Embryonic facial prominence (tissue), 1 donor: ENCODE results near the gene CACNA1D.
"Not testable (repeated sequence)": the region's sequence is repeated elsewhere in the genome, so short reads cannot be mapped to it uniquely, and the experiment has no call there.

Experiments used
- DNase-seq: peaks from one replicate; pipeline ENCODE4 v3.0.0-alpha.2; 2016; ENCODE audit errors: extremely low spot score

Gene CACNA1D

GRCh38 chr3:53616971-53617892 is 122.8 kb downstream of the CACNA1D start:
- DNase-seq: no peak

DNA sequence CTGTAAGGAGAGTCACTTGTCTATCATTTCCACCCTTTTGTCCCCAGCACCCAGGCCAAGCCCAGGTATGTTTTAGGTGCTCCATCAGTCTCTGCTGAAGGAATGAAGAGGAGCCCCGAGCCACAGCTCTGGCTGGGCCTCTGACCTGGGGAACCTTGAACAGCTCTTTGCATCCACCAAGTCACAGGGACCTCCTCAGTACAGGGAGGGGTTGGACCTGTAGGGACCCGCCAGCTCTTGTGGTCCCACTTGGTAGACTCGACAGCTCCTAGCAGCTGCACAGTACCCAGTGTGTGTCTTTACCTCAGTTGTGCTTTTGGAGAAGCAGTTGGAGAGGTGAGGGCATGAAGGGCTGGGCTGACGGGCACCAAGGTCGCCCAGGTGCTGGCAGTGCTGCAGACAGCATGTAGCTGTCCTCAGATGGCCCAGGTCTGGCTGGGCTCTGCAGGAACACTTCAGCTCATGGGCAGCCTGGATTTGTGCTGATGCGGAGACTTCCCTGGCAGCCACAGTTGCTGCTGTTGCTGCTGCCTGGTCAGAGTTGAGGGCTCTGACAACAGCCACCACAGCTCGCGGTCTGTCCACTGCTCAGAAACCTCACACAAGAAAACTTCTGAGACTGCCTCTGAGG is 123.6 kb downstream of the CACNA1D start:
- DNase-seq: no peak

- no peak for DNase-seq
Measured at GRCh38 chr3:53618524-53618906, 124.1 kb downstream of the CACNA1D start.

- no peak for DNase-seq
Measured at GRCh38 chr3:53618936-53619335, 124.5 kb downstream of the CACNA1D start.

DNA sequence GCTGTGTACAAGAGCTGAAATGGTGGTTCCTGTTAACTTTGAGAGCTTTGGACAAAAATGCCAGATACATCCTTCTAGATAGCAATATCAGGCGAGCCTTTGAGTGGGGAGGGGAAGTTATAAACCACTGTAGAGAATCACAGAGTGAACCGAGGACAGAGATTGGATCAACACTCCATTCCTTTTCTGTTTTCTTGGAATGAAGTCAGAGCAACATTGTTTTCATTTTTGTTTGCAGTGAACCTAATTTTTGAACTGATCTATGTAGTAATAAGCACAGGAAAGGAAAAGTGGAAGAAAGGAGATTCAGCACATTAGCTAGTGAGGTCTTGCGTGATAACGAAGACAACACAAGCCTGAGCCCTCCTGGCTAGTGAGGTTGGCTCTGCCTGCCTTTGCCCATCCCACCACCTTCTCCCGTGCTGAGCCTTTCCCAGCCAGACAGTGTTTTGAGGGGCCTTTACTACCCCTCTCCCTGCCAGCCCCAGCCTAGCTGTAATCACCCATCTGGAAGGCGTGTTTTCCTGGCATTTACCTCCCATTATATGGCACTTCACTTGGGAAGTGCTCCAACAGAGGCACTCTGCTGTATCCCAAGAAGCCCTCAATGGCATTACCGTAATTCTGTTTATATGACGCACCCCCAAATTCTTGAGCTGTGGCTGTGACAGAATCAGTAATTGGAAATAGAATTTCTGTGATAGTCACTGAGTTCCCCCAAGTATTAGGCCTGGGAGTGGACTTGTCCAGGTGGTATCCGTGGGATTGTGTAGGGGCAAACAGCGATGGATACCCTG is 129.8 kb downstream of the CACNA1D start:
- no peak for DNase-seq

DNA sequence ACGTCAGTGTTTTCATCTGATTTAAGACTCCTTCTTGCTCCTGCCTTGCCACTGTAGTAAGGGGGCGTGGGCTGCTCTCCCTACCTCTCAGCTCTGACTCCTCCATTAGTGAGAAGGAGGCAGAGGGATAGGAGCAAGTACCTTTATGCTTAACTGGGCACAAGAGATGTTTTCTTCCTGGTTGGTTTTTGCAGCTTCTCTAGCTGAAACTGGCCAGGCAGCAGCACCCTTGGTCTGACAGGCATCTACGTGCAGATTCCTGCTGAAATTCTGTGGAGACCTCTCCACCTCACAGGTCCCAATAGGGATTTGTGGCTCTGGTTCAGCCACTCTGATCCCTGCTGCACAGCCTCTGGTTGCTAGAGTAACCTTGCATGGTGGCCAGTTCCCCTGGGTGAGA is 132.5 kb downstream of the CACNA1D start:
- no peak for DNase-seq

DNA sequence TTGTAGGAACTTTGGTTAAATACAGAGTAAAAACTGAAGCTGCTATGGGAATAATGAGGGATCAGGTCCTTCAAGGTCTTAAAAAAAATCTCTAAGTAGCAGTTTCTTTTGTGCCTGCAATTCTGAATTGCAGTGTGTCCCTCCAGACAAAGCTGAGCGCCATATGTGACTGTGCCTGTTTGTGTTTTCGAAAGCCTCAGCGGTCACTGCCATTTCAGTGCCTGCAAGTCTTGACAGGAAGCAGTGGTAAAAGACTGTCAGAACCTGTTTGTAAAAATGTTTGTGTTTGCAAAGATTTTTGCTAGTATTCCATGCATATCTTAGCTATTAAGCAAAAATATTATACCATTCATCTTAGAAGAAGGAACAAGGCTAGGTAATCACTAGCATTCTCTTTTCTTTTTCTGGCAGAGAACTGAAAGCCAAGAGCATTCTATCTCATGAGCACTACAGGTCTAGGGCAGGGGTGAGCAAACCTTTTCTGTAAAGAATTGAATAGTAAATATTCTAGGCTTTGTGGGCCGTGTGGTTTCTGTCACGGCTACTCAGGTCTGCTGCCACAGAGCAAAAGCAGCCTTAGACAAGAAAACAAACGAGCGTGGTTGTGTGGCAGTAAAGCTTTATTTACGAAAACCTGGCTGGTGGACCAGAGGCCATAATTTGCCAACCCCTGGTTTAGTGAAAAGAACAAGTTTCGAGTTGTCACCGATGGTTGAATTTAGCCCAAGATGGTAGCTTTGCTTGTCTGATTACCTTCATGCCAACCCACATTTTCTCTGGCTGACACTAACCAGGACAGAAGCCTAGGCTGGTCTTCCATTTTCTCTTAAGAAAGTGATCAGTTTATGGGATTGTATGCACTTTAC is 134.4 kb downstream of the CACNA1D start:
- DNase-seq: no peak

DNA sequence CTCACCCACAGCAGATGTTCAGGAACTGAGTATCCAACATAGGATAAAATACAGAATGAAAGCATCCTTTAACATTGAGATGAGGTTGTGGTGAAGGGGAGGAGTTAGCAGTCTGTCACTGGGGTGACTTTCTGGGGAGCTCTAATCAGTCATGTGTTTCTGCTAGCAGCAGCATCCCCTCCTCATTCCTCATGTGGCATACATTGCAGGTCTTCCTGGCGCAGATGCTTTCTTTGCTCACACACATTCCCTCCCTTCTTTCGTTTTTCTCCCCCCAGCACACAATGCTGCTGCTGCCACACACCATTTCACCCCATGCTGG is 135.0 kb downstream of the CACNA1D start:
- DNase-seq: no peak

DNA sequence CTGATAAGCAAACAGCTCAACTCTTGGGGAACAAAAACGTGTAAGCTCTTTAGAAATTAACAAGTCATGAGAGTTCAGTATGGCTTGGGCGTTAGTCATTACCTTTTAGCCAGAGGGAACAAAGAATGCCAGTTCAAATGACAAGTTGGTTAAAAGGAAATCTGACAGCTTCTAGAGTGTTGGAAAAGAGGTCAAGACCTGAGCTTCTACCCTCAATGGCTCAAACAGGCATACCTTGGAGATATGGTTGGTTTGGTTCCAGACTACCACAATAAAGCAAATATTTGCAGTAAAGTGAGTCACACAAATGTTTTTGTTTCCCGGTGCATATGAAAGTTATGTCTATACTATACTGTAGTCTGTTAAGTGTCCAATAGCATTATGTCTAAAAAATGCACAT is 136.1 kb downstream of the CACNA1D start:
- no peak for DNase-seq

DNA sequence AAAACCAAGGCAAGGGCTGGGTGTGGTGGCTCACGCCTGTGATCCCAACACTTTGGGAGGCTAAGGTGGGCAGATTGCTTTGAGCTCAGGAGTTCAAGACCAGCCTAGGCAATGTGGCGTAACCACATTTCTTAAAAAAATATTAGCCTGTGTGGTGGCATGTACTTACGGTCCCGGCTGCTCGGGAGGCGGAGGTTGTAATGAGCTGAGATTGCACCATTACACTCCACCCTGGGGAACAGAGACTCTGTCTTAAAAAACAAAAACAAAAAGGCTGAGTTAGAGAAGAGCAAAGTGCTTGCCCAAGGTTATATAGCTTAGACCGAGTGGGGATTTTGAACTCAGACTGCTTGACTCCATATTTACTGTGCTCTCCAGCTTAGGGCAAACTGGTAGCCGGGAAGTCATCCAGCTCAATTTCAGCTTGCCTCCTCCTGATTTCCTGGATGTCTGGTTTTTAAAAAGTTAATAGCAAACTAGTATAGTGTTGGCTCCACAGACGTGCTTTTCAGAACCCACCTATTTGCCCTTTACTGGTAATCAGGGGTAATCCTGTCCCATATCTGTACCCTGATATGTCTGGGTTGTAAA is 138.9 kb downstream of the CACNA1D start:
- DNase-seq: no peak

DNA sequence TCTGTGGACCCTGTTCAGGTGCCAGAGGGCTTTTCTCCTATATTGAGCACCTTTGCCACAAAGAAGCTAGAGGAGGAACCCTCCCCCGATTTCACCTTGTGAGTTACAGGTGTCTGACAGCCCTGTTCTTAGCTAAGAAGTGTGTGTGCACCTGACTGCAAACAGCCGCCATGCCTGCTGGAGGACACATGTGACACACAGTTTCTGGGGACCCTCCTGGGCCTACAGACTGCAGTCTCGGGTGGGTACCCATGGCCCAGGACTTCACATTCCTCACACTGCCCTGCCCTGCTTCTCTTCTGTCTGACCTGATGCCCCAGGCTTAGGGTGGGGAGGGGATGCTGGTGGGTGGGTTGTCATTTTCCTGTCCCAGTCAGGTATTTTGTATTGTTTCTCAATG is 140.6 kb downstream of the CACNA1D start:
- no peak for DNase-seq

GRCh38 chr3:53638806-53639205 is 144.4 kb downstream of the CACNA1D start:
- DNase-seq: not testable (repeated sequence)

- DNase-seq: no peak
Measured at GRCh38 chr3:53641397-53641796, 147.0 kb downstream of the CACNA1D start.

DNA sequence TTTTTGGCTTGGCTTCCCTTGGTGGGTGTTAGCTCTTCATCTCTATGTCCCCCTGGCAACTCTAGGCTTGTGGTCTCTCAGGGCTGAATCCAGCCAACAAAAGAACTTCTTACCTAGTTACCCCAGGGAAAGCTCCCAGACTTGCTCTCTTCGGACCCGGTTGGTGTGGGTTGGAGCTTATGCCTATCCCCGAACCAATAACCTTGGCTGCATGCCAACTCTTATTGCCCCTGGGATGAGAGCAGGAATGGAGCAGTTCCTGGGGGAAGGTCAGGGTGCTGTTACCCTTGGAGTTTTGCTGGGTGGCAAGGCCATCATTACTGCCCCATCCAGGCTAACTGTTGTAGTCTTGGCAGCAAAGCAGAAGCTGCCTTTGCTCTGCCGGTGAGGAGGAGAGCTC is 147.8 kb downstream of the CACNA1D start:
- no peak for DNase-seq

DNA sequence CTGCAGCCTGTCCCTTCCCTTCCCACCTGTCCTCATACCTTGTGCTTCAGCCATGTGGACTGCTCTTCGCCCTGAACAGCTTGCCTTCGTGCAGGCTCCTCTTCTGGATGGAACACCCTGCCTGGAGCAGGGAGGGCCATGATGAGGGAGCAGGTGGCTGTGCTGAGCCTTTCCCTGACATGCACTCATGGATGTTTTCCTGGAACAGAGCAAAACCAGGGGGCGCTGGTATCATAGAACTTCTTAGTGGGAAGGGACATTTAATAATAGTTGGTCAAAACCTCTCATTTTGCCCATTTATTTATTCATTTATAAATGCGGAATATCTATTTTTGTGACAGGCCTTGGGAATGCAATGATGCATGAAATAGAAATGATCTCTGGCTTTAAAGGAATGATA is 149.3 kb downstream of the CACNA1D start:
- DNase-seq: no peak

- no peak for DNase-seq
Measured at GRCh38 chr3:53645754-53646153, 151.3 kb downstream of the CACNA1D start.

DNA sequence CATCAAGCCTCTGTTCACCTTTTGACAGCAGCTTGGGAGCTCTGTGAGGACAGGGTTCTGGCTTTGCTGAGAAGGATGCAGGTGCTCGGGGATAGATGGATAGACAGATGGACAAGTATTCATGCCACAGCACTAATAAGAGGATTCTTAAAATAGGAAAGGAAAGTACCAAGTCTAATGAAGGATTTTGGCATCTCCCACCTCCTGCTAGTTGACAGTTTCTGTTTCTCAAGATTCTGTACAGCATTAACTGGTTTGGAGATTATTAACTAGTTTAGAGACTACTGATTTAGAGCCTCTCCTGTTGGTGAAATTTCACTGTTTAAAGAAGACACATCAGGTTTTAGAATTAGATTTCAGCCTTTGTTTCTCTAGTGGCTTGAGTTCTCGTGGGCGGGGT is 152.3 kb downstream of the CACNA1D start:
- no peak for DNase-seq

DNA sequence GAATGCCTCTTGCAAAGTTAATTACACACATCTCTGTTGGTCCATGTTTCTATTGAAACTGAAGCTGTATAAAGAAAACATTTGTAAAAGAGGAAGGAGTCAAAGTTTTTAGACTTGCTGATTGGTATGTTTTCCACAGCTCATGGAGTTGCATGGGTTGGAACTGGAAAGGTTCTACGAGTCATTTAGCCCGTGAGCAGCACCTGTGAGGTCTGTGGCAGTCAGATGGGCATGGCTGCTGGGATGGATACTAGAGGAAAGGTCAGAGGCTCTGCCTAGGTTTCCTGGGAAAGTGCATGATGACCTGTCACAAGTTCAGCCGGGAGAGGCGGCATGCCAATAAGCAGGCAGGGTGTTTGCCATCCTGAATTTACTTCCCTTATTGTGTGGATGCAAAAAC is 155.4 kb downstream of the CACNA1D start:
- no peak for DNase-seq

GRCh38 chr3:53650424-53650823 is 156.0 kb downstream of the CACNA1D start:
- no peak for DNase-seq

DNA sequence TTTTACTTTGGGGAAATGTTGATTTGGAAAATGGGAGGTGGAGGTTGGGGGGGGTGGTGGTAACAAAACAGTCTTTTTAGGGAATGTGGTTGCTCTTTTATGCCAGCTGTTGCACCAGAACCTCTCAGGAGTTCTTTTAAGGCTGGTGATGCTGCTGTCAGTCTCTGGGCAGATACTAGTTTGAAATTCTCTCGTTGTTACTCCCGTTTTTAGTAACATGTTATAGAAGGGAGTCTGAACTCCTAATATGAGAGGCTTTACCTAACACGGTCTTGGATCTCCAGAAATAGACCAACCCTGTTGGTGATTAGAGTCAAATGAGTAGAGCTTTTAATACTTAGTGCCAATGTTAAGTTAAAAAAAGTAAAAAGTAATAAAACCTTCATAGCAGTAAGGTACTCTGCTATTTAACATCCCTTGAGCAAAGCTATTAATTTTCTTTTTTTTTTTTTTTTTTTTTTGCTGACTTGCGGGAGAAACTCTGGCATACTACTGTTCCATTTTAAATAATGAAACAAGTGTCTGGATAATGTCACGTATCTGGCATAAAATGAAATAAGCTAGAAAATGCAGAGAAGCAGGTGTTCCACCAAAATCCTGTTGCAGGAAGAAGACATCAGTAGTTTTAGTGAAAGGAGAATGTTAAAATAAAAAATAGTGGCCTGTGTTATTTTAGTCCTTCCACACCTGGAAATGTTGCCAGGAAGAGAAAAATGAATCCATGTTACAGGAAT is 156.7 kb downstream of the CACNA1D start:
- no peak for DNase-seq

DNA sequence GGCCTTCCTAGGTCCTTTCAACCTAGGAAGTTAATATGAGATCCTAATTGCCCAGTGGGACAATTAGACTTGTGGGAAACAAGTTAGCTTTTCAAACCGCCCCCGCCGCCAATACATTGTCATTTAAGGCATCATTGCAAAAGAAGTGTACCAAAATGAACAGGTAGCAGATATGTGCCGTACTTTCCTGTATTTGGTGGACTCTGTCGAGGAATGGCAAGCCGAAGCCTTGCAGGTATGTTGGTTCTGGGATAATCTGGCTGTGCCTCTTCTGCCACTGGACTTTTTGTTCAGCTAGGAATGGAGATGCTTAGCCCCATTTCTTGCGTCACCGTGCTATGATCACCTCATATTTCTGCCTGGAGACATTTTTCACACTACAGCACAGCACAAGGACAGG is 157.5 kb downstream of the CACNA1D start:
- DNase-seq: no peak
